Fibroblast of lung (primary cell): ENCODE data around the gene SYS1.

Experiments used
- CTCF ChIP-seq, 2 donors: IDR thresholded peaks in 1 of 2; conservative IDR thresholded peaks in 1 of 2; 1 replicate in 1 of 2; 2 replicates in 1 of 2; pipeline ENCODE4 v1.5.1; 2011 to 2012; ENCODE audit warnings: low read length in 2 of 2, control low read depth in 1 of 2, inconsistent platforms in 1 of 2, low read depth in 1 of 2, mild to moderate bottlenecking in 1 of 2
- EZH2 ChIP-seq: IDR thresholded peaks from 2 replicates; pipeline ENCODE4 v1.5.1; 2012; ENCODE audit warnings: low read length, control low read depth, mild to moderate bottlenecking; ENCODE audit errors: missing control alignments

- TF ChIP-seq CTCF (conservative IDR thresholded peaks at IDR 0.05 in 1 of 2, IDR thresholded peaks at IDR 0.05 in 1 of 2; ENCODE audit: low read depth in 1 of 2, low read length in 2 of 2), result no peak
- TF ChIP-seq EZH2, result no peak
Observed at GRCh38 chr20:45359406-45360148, 3.4 kb upstream of the SYS1 start.
